Lower lobe of right lung (tissue), 2 donors: ENCODE results near the gene SAMD11. TPM values are rescaled to one million over a fixed set of nuclear protein-coding genes. Genes with fewer than 3 reads are reported as not detected.

ENCODE experiments used
- ATAC-seq, 2 donors: fragments of 200-7000 bp; cut with Tn5 transposase; one replicate each; pipeline ENCODE4 v1.9.1; 2020 to 2022; ENCODE audit warnings: mild to moderate bottlenecking in 2 of 2, moderate library complexity in 2 of 2
- DNase-seq: peaks from one replicate; pipeline ENCODE4 v3.0.0-alpha.2; 2020
- H3K27ac ChIP-seq: fragments of 200-600 bp; one replicate; pipeline ENCODE4 v1.8.0; 2022
- H3K27me3 ChIP-seq: fragments of 200-600 bp; one replicate; pipeline ENCODE4 v1.8.0; 2022; ENCODE audit warnings: low read depth
- H3K36me3 ChIP-seq: fragments of 200-600 bp; one replicate; pipeline ENCODE4 v1.8.0; 2022; ENCODE audit warnings: mild to moderate bottlenecking
- H3K4me1 ChIP-seq: fragments of 200-600 bp; one replicate; pipeline ENCODE4 v1.8.0; 2022
- H3K4me3 ChIP-seq: fragments of 200-600 bp; one replicate; pipeline ENCODE4 v1.8.0; 2022; ENCODE audit warnings: mild to moderate bottlenecking
- H3K9me3 ChIP-seq: fragments of 200-600 bp; one replicate; pipeline ENCODE4 v1.8.0; 2022
- CTCF ChIP-seq: fragments of 200-600 bp; IDR thresholded peaks from one replicate; pipeline ENCODE4 v1.8.0; 2022; ENCODE audit warnings: antibody characterized with exemption, mild to moderate bottlenecking
- intact Hi-C: fragments of 100-400 bp; cut with DNase I; formaldehyde crosslinking; loops from one replicate; pipeline ENCODE4 v1.11.0; 2022
- total RNA-seq: library from RNA; stranded (reverse); fragmentation: NEBNext Ultra II Directional; extraction: Animal tissue kit (Norgen Biotek cat#: 25700); gene quantifications from one replicate; pipeline ENCODE4 v1.2.1, GENCODE V29; 2021
- donor health status: DM: no; HTN: yes; CAD: no; lungs with severe emphysema.

The SAMD11 gene
- total RNA-seq, 1 donor from 2014 or later: 2.2 TPM

DNA sequence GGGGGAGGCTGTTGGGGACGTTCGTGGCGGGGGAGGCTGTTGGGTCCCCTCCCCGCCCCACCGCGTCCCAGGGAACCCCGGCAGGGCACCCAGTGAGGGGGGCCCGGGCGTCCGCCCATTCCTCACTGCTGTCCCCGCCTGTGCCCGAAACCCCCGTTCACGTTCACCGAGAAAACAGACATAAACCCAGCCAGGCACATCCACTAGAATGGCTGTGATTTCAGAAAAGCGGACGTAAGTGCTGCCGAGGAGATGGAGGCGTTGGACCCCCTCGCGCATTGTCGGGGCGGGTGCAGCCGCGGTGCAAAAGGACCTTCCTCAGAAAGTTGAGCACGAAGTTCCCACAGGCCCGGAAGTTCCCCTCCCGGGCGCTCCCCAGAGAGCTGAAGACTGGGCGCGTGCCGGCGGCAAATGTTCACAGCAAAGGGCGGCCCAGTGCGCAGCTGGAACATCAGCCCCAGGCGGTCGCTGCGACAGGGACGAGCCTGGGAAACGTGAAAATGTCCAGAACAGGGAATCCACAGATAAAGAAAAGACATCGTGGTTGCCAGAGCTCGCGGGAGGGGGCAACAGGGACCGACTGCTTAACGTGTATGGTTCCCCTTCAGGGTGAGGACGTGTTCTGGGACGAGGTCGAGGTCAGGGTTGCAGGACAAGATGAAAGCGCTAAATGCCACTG is 18.5 kb upstream of the SAMD11 start:
- peak overlapping the region; percentile 50 for H3K4me3 ChIP-seq
- TF ChIP-seq CTCF: no peak
- peaks cover 23% of the 10 kb centered on the region for H3K4me1 ChIP-seq
- H3K9me3 ChIP-seq: no peaks in the 10 kb centered on the region
- intact Hi-C loops: no loop called here
- peaks cover 12% of the 10 kb centered on the region for H3K27me3 ChIP-seq
- peak; percentile 63 for DNase-seq
- no peaks in the 10 kb centered on the region for H3K36me3 ChIP-seq
- peak; percentile 36 to 41 for ATAC-seq
- H3K27ac ChIP-seq: no peak overlapping the region

- ATAC-seq (no peak), DNase-seq (peak; percentile 47)
- peaks cover 23% of the 10 kb centered on the region for H3K4me1 ChIP-seq
- no peak for TF ChIP-seq CTCF
- peaks cover 20% of the 10 kb centered on the region for H3K27me3 ChIP-seq
- H3K4me3 ChIP-seq: no peak overlapping the region
- H3K9me3 ChIP-seq: no peaks in the 10 kb centered on the region
- H3K36me3 ChIP-seq: no peaks in the 10 kb centered on the region
- H3K27ac ChIP-seq: no peak overlapping the region
- intact Hi-C loops: no loop called here
Observed at GRCh38 chr1:905811-906599, 17.7 kb upstream of the SAMD11 start.

DNA sequence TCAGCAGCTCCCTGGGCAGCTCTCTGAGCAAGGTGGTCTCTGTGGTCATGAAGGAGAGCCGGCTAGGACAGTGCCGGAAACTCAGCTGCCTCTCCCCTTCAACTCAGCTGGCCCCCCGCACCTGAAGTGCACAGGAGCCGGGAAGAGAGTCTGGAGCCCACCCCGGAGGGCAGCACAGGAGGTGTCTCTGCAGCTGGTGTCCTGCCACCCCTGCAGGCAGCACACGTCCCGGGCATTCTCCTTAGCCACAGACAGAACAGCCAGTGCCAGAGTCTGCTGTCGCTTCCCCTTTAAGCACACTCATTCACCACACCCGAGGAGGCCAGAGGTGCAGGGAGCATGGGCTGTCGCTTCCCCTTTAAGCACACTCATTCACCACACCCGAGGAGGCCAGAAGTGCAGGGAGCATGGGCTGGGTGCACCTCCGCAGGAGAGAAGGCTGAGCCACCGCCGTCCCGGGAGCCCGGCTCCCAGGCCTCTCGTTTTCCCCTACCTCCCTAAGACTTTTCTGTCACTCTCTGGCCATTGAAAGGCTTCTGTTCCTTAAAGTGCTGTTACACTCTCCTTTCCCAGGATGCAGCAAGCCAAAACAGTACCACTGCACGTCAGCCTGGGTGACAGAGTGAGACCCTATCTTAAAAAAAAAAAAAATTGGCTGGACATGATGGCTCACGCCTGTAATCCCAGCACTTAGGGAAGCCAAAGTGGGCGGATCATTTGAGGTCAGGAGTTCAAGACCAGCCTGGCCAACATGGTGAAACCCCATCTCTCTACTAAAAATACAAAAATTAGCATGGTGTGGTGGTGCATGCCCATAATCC is 16.9 kb upstream of the SAMD11 start:
- ATAC-seq: peak; percentile 55 to 66
- no peak for TF ChIP-seq CTCF
- no peaks in the 10 kb centered on the region for H3K36me3 ChIP-seq
- DNase-seq: peak; percentile 66
- H3K27ac ChIP-seq: no peak overlapping the region
- H3K9me3 ChIP-seq: no peaks in the 10 kb centered on the region
- intact Hi-C loops: no loop called here
- H3K27me3 ChIP-seq: peaks cover 28% of the 10 kb centered on the region
- H3K4me3 ChIP-seq: no peak overlapping the region
- peaks cover 23% of the 10 kb centered on the region for H3K4me1 ChIP-seq

DNA sequence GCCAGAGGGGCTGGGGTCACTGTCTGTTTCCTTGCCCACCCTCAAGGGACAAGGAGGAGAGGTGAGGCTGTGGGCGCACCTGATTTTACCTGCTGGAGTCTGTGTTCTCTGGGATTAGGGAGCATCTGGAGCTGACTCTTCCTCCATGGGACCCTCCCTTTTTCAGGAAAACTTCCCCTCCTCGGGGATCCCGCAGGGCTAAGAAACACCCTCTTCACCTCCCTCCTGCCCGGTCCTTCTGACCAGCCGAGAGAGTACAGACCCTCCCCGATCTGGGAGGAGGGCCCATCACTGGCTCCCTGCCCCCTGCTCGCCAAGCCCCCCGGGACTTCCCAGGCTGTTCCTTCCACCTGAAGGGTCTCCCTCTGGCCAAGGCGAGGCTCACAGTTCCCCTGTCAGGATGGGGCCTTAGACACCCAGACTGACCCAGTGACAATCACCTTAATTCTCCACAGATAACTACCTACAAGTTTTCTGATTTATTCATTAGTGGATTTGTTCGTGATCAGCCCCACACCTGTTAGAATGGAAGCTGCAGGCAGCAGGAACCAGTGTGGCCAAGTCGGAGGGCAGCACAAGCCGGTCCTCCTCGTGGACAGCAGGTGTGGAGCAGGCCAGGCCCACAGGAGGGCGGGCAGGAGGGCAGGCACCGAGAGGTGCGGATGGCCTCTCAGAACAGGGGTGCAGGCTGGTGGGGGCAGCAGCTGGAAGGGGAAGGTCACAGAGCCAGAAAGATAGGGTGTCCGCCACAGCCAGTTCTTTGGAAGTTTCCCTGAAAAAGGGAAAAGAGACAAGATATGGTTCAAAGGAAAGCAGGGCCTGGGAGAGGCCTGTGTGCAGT is 15.9 kb upstream of the SAMD11 start:
- no peak for DNase-seq
- ATAC-seq: no peak

More for the DNA sequence above, 15.9 kb upstream of the SAMD11 start:
- Histone ChIP-seq H3K9me3 (no peaks in the 10 kb centered on the region), H3K27ac (no peak overlapping the region), H3K4me3 (no peak overlapping the region), H3K27me3 (peaks cover 39% of the 10 kb centered on the region), H3K4me1 (peaks cover 23% of the 10 kb centered on the region), H3K36me3 (no peaks in the 10 kb centered on the region)
- intact Hi-C loops: no loop called here
- no peak for TF ChIP-seq CTCF
